ENCODE measurements around the gene LSR. TPM values are rescaled to one million over a fixed set of nuclear protein-coding genes. Genes with fewer than 3 reads are reported as not detected.
A peak's percentile ranks its signal among the peaks of the same experiment; 100 is the strongest.

Gene LSR
- total RNA-seq, 4 donors from 2014 or later: 5.1 to 19.2 (median 10.8) TPM

DNA sequence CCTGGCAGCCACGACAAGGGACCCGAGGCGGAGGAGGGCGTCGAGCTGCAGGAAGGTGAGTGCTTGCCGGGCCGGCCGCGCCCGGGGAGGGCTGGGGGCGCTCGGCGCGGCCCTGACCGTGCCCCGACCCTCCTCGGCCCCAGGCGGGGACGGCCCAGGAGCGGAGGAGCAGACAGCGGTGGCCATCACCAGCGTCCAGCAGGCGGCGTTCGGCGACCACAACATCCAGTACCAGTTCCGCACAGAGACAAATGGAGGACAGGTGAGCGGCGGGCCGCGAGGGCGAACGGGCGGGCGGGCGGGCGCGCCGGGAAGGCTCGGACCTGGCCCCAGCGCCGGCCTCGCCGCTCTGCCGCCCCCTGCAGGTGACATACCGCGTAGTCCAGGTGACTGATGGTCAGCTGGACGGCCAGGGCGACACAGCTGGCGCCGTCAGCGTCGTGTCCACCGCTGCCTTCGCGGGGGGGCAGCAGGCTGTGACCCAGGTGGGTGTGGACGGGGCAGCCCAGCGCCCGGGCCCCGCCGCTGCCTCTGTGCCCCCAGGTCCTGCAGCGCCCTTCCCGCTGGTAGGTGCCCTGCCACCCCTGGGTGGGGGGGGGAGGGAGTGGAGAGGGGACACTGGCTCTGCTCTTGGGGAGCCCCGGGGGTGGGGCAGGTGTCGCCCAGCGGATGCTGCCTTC lies 20.8 kb downstream of the LSR start:
- no peak for TF ChIP-seq POLR2AphosphoS5 (IDR thresholded peaks at IDR 0.05)
- TF ChIP-seq, protein P1, sequence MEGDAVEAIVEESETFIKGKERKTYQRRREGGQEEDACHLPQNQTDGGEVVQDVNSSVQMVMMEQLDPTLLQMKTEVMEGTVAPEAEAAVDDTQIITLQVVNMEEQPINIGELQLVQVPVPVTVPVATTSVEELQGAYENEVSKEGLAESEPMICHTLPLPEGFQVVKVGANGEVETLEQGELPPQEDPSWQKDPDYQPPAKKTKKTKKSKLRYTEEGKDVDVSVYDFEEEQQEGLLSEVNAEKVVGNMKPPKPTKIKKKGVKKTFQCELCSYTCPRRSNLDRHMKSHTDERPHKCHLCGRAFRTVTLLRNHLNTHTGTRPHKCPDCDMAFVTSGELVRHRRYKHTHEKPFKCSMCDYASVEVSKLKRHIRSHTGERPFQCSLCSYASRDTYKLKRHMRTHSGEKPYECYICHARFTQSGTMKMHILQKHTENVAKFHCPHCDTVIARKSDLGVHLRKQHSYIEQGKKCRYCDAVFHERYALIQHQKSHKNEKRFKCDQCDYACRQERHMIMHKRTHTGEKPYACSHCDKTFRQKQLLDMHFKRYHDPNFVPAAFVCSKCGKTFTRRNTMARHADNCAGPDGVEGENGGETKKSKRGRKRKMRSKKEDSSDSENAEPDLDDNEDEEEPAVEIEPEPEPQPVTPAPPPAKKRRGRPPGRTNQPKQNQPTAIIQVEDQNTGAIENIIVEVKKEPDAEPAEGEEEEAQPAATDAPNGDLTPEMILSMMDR (IDR thresholded peaks at IDR 0.05): peak; percentile 52 to 80 (median 79)
- no CpG with 5 or more reads among the region's 66 CpGs for WGBS
- H3K9me3 ChIP-seq: no peaks in the 10 kb centered on the region
- peaks cover 30 to 48% (median 42%) of the 10 kb centered on the region in 4 donors for H3K4me1 ChIP-seq
- no peaks in the 10 kb centered on the region for H3K27me3 ChIP-seq
- H3K27ac ChIP-seq (replicated peaks in 1 of 4): peak overlapping the region; percentile 94 to 97 (median 96)
- H3K36me3 ChIP-seq: peaks cover 22 to 51% (median 45%) of the 10 kb centered on the region in 4 donors
- intact Hi-C loops (cut with DNase I): loop anchor here (5.0 kb wide), 2 partner anchors 127 to 228 kb away; partner anchors contain the start of gene FXYD7
- no peak for DNase-seq (ENCODE audit: extremely low spot score)
- peak overlapping the region; percentile 76 to 95 (median 90) for H3K4me3 ChIP-seq

DNA sequence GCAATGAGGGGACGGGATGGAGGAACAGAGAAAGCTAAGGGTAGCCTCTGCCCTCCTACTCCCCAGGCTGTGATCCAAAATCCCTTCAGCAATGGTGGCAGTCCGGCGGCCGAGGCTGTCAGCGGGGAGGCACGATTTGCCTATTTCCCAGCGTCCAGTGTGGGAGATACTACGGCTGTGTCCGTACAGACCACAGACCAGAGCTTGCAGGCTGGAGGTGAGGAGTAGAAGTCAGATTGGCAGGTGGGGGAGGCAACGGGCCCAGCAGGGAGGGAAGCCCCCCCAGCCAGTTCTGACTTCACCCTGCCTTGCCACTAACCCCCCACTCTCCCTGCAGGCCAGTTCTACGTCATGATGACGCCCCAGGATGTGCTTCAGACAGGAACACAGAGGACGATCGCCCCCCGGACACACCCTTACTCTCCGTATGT lies 21.6 kb downstream of the LSR start:
- no peak for DNase-seq (ENCODE audit: extremely low spot score)
- no peaks in the 10 kb centered on the region for H3K27me3 ChIP-seq
- H3K27ac ChIP-seq (replicated peaks in 1 of 4): peak overlapping the region in 2 of 4 donors; percentile 94 to 97
- peaks cover 25 to 40% (median 34%) of the 10 kb centered on the region in 4 donors for H3K4me1 ChIP-seq
- peaks cover 28 to 57% (median 53%) of the 10 kb centered on the region in 4 donors for H3K36me3 ChIP-seq
- TF ChIP-seq EP300 (IDR thresholded peaks at IDR 0.05): no peak
- H3K9me3 ChIP-seq: no peaks in the 10 kb centered on the region
- 89% methylated on average over 13 of the region's 16 CpGs for WGBS
- intact Hi-C loops (cut with DNase I): loop anchor here (5.0 kb wide), 1 partner anchor 227 kb away; no protein-coding TSS in a partner anchor
- H3K4me3 ChIP-seq: no peak overlapping the region

DNA sequence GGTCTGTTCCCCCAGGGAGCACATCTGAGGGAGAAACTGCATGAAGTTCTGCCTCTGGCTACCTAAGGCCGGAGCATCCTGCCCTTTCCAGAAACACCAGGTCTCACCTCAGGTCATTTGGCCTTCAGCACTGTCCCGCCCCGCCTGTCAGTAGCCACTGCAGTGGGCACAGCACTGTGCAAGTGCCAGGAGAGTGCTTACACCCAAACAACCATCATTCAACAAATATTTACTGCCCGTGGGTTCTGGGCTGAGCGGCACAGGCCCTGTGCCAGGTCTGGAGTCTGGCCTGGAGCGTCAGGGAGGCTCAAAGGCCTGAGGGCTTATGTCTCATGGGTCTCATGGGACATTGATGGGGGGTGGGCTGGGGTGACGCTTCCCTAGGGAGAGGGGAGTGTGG lies 22.7 kb downstream of the LSR start:
- no peak overlapping the region for H3K27ac ChIP-seq (replicated peaks in 1 of 4)
- intact Hi-C loops (cut with DNase I): loop anchor here (5.0 kb wide), 1 partner anchor 226 kb away; no protein-coding TSS in a partner anchor
- H3K4me3 ChIP-seq: no peak overlapping the region
- WGBS: 89% methylated on average over 6 of the region's 7 CpGs
- no peak for DNase-seq (ENCODE audit: extremely low spot score)
- H3K36me3 ChIP-seq: peaks cover 38 to 66% (median 63%) of the 10 kb centered on the region in 4 donors
- H3K27me3 ChIP-seq: no peaks in the 10 kb centered on the region
- TF ChIP-seq POLR2AphosphoS5 (IDR thresholded peaks at IDR 0.05): no peak
- TF ChIP-seq POLR2A (IDR thresholded peaks at IDR 0.05; ENCODE audit: low read depth): no peak
- no peak for TF ChIP-seq EP300 (IDR thresholded peaks at IDR 0.05)
- TF ChIP-seq, protein P1 (IDR thresholded peaks at IDR 0.05): no peak
- peaks cover 13 to 29% (median 22%) of the 10 kb centered on the region in 4 donors for H3K4me1 ChIP-seq
- no peaks in the 10 kb centered on the region for H3K9me3 ChIP-seq

DNA sequence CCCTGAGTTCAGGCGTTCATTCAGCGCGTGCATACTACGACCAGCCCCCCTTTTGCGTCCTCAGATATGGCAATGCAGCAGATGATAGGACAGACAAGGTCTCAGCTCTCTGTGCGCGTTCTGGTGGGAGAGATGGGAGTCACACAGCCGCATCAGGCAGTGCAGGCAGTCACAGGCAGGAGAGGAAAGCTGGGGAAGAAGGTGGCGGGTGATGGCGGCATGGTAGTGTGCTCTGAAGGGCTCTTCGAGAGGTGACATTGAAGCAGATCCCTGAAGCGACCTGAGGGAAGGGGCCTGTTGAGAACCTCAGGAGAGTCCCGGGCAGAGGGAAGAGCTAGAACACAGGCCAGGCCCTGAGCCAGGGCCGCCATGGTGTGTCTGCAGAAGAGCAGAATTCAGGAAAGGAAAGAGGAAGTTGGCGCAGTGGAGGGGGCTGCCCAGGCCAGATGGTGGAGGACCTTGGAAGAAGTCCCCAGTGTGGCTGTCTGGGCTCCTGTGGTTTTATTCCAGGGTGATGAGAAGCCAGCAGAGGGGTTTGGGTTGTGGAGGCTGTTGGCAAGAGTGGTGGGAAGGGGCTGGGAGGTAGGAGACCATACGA lies 23.4 kb downstream of the LSR start:
- Histone ChIP-seq H3K27me3 (no peaks in the 10 kb centered on the region), H3K27ac (replicated peaks in 1 of 4) (no peak overlapping the region), H3K9me3 (no peaks in the 10 kb centered on the region), H3K4me1 (peaks cover 8 to 22% (median 16%) of the 10 kb centered on the region in 4 donors), H3K4me3 (no peak overlapping the region), H3K36me3 (peaks cover 43 to 72% (median 70%) of the 10 kb centered on the region in 4 donors)
- intact Hi-C loops (cut with DNase I): loop anchor here (5.0 kb wide), 1 partner anchor 225 kb away; no protein-coding TSS in a partner anchor
- TF ChIP-seq, protein P1 (IDR thresholded peaks at IDR 0.05): no peak
- TF ChIP-seq POLR2AphosphoS5 (IDR thresholded peaks at IDR 0.05) (no peak), EP300 (IDR thresholded peaks at IDR 0.05) (no peak), POLR2A (IDR thresholded peaks at IDR 0.05; ENCODE audit: low read depth) (no peak)
- 75% methylated on average over 16 of the region's 16 CpGs for WGBS
- DNase-seq (ENCODE audit: extremely low spot score): no peak

DNA sequence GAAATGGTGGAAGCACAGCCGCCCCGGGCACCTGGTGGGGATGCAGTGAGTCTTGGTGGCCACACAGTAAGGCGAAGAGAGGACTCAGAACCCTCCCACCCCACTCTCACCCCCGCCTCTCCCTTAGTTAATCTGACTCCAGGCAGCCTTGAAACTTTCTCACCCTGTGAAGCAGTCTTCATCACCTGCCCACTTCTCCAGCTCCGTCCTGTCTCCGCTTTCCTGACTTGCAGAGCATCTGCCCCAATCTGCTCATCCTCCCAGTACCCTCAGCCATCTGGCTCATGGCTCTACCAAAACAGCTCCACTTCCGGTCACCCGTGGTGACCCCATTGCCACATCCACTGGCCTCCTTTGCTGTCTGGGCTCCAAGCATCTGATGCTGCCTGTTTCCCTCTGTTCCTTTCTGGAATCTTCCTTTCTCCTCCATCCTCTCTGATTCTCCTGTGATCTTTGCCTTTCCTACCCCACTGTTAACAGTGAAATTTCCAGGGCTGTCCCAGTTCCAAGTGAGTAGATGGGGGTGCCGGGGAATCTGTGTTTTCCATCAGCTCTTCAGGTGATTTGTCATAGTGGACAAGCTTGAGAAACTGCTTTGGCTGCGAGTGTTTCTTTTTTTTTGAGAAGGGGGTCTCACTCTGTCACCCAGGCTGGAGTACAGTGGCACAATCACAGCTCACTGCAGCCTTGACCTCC lies 24.3 kb downstream of the LSR start:
- WGBS: 83% methylated on average over 9 of the region's 10 CpGs
- Histone ChIP-seq H3K27ac (replicated peaks in 1 of 4) (no peak overlapping the region), H3K4me1 (peaks cover 8 to 20% (median 14%) of the 10 kb centered on the region in 4 donors), H3K27me3 (no peaks in the 10 kb centered on the region), H3K9me3 (no peaks in the 10 kb centered on the region), H3K36me3 (peaks cover 49 to 81% (median 77%) of the 10 kb centered on the region in 4 donors), H3K4me3 (no peak overlapping the region)
- intact Hi-C loops (cut with DNase I): loop anchor here (5.0 kb wide), 1 partner anchor 224 kb away; no protein-coding TSS in a partner anchor
- TF ChIP-seq POLR2A (IDR thresholded peaks at IDR 0.05; ENCODE audit: low read depth) (no peak), POLR2AphosphoS5 (IDR thresholded peaks at IDR 0.05) (no peak), EP300 (IDR thresholded peaks at IDR 0.05) (no peak)
- TF ChIP-seq, protein P1 (IDR thresholded peaks at IDR 0.05): no peak
- no peak for DNase-seq (ENCODE audit: extremely low spot score)

Data from esophagus muscularis mucosa (tissue), 4 donors.